Kidney glomerular epithelial cell (primary cell): ENCODE measurements around the gene CES4A.
"Not testable (repeated sequence)": the region's sequence is repeated elsewhere in the genome, so short reads cannot be mapped to it uniquely, and the experiment has no call there.

ENCODE experiments used
- DNase-seq: peaks from one replicate; lab custom pipeline; 2025; lab: John Stamatoyannopoulos, UW

Gene CES4A

DNA sequence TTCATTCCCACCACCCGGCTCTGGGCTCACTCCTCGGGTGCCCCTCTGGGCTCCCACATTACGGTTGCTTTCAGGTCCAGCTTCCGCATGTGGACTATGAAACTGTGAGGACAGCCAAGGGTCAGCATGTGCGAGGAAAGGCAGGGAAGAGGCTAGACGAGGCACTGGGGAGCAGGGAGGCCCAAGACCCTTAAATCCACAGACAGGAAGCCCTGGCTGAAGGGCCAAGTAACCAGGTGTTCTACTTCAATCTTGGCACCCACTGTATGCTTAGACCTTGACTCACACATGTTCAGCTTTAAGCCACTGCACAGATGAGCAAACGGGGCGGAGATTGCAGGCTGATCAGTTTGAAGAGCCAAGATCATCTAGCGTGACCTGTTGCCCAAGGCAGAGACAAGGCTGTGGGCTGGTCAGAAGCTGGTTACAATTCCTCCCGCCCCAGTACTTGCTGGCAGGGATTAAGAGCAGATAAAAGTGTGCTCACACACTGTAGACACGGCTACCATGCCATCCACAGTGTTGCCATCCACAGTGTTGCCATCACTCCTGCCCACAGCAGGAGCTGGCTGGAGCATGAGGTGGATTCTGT is at the start of gene CES4A:
CES4A (plus strand) TSS at position 393 of the 592 bp plus-strand sequence; CDS start at position 577, 184 bp downstream.
- peak; percentile 85 for DNase-seq

DNA sequence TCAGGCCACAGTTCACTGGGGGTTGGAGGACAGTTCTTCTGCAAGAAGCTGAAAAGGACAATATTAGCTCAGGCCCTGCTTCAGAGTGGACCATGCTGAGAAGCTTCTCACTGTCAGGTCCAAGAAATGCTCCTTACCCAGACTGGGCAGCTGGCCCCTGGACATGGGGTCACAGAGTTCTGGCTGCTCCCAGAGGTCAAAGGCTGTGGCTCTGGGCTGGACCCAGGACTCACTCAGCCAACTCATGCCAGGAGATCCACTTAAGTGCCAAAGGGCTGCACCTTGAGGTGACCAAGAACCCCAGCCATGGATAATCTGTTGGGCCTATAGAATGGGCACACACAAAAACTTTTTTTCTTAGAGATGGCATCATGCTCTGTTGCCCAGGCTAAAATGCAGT is 49.0 kb upstream of the CES4A start:
- no peak for DNase-seq

DNA sequence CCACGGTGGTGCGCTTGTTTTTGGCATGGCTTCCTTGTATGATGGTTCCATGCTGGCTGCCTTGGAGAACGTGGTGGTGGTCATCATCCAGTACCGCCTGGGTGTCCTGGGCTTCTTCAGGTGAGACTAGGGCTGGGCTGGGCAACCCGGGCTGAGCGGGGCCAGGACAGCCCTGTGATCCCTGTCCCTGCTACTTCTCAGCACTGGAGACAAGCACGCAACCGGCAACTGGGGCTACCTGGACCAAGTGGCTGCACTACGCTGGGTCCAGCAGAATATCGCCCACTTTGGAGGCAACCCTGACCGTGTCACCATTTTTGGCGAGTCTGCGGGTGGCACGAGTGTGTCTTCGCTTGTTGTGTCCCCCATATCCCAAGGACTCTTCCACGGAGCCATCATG is 48.2 kb upstream of the CES4A start:
- DNase-seq = no peak

DNA sequence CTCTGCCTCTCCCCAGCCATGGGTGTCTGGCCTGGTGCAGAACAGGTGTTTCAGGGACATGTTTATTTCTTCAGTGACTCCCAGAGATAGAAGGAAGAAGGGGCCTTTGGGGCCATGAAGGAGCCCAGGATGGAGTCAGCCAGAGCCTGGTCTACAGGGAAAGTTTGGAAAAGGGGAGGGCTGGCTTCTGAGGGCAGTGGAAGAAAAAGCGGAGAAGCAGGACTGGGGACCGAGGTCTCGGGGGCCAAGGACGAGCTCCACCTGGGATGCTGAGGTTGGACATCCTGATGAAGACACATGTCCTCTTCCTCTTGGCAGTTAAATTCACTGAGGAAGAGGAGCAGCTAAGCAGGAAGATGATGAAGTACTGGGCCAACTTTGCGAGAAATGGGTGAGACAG is 45.4 kb upstream of the CES4A start:
- DNase-seq = no peak

DNA sequence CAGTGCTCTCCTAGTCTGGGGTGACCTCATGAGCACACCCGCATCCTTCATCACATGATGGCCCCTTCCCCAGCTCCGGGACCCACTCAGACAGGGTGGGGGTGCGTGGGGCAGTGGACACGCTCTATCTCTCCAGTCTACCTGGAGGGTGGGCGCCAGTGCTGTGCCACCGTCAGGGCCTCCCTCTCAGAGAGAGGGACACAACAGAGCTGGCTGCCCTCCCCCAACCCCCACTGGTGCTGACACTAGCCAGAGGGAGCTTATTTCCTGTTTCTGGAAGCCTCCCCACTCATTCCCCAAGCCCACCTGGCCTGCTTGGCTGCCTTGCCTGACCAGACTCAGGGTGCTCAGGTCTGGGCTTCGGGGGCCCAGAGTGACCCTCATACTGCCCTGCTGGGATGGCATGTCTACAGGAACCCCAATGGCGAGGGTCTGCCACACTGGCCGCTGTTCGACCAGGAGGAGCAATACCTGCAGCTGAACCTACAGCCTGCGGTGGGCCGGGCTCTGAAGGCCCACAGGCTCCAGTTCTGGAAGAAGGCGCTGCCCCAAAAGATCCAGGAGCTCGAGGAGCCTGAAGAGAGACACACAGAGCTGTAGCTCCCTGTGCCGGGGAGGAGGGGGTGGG is 44.8 kb upstream of the CES4A start:
- no peak for DNase-seq

DNA sequence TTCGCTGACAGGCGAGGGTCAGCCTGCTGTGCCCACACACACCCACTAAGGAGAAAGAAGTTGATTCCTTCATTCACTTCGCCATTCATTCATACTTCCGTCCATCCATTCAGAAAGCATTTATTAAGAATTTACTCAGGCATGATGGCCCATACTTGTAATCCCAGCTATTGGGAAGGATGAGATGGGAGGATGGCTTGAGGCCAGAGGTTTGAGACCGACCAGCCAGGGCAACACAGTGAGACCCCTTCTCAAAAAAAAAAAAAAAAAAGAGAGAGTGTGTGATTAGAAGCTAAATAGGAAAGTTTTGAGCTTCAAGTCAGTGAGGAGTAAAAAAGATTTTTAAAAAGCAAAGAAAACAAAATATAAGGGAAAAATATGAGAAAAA is 44.3 kb upstream of the CES4A start:
- no peak for DNase-seq

DNA sequence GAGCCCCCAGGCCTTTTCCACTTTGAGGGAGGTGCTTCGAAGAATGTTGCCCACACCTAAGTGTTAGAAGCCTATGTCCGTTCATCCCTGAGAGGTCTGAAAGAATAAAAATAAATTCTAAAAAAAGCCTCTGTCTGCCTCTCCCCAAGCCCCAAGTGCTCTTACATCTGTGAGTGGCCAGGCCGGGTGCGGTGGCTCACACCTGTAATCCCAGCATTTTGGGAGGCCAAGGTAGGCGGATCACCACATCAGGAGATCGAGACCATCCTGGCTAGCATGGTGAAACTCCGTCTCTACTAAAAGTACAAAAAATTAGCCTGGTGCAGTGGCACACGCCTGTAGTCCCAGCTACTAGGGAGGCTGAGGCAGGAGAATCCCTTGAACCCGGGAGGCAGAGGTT is 43.4 kb upstream of the CES4A start:
- DNase-seq = not testable (repeated sequence)

DNA sequence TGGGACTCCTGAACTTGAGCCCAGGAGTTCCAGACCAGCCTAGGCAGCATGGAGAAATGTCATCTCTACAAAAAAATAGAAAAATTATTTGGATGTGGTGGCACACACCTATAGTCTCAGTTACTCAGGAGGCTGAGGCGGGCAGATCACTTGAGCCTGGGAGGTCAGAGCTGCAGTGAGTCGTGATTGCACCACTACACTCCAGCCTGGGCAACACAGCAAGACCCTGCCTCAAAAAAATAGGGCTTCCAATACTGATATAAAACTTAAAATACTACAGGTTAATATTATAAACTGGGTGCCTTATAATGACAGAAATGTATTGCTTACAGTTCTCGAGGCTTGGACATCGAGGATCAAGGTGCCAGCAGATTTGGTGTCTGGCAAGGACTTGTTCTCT is 42.5 kb upstream of the CES4A start:
- no peak for DNase-seq

DNA sequence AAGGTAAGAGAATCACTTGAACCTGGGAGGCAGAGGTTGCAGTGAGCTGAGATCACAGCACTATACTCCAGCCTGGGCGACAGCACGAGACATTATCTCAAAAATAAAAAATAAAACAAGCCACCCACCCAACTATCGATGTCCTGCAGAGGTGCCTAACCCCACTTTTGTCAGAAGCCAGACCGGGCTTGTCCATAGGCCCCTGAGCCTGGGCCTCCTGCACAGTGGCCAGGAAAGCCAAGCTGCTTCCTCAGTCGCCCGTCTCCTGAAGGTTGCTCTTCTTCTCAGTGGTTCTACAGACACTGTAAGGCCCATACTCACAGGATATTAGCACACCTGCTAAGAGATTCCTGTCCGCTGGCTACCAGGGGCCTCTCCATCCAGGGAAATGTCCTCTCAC is 41.8 kb upstream of the CES4A start:
- no peak for DNase-seq

DNA sequence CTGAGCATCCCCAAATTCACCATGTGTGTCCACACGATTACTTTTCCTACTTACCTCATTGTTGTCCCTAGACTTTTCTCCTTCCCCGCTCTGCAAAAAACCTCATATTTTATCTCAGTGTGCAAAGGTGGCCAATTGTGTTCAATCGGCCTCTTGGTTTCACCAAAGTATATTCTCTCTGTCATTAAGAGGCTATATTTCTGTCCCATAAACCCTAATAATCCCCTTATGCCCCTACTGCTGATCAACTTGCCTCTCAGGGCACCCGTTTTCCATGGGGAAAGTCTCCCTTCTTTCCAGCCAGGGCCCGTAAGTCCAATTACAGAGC is 41.5 kb upstream of the CES4A start:
- no peak for DNase-seq

DNA sequence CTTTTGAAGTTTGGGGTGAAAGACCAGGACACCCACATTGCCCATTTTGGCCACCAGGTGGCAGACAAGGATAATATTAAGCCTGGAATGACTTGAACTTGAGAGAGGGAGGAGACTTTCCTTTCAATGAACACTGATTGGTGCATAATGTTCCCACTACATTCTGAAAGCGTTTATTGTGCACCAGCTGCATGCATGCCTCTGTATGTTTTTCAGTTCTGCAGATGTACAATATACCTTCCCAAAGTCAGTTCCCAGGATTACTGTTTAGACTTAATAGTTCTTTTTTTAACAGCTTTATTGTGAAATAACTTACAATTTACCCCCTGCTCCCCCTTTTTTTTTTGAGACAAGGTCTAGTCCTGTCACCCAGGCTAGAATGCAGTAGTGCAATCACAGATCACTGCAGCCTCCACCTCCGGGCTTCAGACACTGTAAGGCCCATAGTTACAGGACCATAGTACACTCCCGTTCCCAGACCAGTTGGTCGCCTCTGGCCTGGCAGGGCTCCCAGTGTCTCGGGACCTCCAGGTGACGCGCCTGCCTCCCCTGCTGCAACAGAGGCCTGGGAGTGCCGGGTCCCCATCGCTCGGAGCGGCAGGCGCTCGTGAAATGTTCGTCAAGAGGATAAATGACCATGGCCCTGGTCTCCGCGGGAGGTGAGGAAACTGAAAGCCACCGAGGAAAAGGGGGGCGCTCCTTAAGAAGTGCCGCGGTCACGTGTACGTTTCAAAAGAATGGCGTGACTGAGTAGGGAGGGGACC is 40.9 kb upstream of the CES4A start:
- DNase-seq = peak; percentile 59

DNA sequence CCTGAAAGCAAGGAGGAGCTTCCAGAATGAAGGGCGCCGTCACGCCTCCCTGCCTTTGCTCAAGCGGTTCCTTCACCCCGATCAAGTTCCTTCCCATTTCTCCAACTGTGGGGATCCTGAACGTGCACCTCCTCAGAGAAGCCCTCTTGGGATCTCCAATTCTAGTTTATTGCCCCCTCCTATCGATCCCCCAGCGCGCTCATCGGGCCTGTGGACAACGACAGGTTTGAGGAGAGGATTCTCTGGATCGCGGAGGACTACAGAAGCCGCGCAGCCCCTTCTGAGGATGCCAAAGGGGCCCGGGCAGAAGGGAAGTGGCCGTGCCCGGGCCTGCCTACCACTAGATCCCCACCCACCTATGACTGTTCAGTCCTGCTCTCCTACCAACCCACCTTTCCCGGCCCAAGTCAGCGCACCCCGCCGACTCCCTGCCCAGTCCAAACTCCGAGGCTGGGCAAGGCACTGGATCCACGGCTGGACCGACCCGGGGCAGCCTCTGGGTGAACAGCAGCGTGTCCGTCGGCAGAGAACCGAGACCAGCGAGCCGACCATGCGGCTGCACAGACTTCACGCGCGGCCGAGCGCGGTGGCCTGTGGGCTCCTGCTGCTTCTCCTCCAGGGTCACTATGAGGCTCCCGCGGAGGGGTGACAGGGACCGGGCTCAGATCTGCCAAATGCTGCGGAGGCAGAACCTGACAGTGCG is 40.1 kb upstream of the CES4A start:
- DNase-seq = no peak

DNA sequence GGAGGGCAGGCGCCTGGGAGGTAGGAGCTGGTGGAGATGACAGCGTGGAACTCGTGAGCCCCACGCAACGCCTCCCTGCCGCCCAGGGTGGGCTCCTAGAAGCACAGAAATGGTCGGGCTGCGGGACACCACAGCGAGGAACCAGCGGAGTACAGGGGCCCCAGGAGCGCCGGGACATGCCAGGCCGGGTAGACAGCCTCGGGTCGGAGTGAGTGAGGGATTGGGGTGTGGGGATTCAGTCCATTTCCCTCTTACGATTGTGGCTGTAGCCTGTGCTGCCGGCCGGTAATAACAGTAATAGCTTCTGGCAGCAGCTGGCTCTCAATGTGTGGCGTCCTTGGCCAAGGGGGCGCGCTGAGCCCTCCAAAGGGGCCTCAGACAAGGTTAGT is 39.6 kb upstream of the CES4A start:
- no peak for DNase-seq

DNA sequence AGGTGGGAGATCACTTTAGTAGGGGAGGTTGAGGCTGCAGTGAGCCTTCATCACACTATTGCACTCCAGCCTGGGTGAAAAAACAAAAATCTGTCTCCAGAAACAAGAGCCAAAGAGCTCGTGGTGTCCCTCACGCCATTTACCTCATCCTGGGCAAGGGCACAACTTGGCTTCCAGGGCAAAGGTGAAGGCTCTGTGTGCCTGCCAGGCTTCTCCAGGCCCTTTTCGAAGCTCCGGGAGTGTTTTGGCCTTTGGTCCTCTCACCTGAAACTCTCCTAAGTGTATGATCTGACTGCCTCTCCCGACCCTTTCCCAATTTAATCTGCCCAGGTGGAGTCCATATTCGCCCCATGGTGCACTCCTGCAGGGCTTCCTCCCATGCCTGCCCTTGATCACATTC is 38.9 kb upstream of the CES4A start:
- no peak for DNase-seq

DNA sequence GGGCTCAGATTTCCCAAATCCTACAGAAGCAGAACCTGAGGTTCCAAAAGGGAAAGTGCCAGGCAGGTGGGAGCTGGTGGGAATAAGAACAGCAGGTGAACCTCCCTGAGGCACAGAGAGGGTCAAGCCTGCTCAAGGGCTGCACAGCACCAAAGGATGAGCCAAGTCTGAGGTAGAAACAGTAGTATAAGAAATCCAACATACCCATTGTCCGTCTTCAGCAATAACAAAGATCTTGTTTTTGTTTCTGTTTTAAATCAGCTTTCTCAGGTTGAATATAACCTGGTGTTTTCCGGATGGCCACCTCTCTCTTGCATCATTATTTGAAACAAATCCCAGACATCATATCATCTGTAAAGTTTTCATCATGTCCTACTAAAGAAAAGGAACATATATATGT is 38.0 kb upstream of the CES4A start:
- DNase-seq = no peak

DNA sequence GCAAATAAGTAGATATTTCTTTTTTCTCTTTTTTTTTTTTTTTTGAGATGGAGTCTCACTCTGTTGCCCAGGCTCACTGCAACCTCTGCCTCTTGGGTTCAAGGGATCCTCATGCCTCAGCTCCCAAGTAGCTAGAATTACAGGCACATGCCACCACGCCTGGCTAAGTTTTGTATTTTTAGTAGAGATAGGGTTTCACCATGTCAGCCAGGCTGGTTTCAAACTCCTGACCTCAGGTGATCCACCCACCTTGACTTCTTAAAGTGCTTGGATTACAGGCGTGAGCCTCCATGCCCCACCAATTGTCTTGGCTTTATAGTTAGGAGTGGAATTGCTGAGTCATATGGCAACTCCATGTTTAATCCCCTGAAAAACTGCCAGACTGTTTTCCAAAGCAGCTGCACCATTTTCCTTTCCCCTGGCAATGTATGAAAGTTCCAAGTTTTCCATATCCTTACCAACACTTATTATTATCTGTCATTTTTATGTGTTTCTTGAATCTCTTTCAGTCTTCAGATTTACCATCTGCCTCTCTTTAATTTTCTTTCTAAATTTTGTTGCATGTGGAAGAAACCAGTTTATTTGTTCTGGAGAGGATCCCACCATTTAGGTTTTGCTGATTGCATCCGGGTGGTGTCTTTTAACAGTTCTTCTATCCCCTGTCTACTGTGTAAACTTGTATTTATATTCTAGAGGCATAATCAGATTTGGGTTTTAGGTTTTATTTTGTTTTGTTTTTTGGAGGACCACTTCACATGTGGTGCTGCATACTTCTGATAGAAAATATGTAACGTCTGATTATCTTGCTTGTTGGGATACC is 37.2 kb upstream of the CES4A start:
- DNase-seq = no peak

DNA sequence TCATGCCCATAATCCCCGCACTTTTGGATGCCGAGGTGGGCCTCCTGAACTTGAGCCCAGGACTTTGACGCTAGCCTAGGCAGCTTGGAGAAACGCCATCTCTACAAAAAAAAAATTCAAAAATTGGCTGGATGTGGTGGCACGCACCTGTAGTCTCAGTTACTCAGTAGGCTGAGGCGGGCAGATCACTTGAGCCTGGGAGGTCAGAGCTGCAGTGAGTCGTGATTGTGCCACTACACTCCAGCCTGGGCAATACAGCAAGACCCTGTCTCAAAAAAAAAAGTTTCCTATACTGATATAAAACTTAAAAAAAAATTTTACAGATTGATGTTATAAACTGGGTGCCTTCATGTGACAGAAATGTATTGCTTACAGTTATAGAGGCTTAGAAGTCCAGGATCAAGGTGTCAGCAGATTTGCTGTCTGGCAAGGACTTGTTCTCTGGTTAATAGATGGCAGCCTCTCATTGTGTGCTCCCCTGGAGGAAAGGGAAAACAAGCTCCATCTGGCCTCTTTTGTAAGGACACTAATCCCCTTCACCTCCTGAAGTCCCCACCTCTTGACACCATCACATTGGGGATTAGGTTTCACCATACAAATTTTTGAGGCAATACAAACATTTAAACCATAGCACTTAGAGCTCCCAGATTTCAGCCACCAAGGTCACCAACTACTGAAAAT is 35.8 kb upstream of the CES4A start:
- no peak for DNase-seq

DNA sequence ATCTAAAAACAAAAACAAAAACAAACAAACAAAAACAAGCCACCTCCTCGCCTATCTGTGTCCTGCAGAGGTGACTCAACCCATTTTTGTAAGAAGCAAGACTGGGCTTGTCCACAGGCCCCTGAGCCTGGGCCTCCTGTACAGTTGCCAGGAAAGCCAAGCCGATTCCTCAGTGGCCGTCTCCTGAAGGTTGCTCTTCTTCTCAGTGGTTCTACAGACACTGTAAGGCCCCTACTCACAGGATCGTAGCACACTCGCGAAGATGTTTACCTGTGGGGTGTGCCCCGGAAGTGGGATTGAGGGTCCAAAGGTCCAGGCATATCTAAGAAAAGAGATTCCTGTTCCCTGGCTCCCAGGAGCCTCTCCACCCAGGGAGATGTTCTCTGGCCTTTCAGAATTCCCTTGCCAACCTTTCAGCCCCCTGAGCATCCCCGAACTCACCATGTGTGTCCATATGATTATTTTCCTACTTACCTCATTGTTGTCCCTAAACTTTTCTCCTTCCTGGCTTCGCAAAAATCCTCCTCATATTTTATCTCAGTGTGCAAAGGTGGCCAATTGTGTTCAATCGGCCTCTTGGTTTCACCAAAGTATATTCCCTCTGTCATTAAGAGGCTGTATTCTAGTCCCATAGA is 34.8 kb upstream of the CES4A start:
- DNase-seq = no peak

DNA sequence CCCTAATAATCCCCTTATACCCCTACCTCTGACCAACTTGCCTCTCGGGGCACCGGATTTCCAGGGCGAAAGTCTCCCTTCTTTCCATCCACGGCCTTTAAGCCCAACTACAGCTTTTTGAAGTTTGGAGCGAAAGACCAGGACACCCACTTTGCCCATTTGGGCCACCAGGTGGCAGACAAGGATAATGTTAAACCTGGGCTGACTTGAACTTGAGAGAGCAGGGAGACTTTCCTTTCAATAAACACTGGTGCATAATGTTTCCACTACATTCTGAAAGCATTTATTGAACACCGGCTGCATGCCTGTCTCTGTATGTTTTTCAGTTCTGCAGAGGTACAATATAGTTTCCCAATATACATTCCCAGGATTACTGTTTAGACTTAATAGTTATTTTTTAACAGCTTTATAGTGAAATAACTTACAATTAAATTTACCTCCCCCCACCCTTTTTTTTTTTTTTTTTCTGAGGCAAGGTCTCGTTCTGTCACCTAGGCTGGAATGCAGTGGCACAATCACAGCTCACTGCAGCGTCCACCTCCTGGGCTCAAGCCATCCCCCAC is 34.2 kb upstream of the CES4A start:
- peak; percentile 69 for DNase-seq

DNA sequence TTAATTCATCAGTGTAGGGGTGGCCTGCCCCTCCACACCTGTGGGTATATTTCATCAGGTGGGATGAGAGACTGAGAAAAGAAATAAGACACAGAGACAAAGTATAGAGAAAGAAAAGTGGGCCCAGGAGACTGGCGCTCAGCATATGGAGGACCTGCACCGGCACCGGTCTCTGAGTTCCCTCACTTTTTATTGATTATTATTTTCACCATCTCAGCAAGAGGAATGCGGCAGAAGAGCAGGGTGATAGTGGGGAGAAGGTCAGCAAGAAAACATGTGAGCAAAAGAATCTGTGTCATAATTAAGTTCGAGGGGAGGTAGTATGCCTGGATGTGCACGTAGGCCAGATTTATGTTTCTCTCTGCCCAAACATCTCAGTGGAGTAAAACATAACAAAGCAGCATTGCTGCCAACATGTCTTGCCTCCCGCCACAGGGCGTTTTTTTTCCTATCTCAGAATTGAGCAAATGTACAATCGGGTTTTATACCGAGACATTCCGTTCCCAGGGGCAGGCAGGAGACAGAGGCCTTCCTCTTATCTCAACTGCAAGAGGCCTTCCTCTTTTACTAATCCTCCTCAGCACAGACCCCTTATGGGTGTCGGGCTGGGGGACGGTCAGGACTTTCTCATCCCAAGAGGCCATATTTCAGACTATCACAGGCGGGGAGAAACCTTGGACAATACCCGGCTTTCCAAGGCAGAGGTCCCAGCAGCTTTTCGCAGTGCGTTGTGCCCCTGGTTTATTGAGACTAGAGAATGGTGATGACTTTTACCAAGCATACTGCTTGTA is 32.8 kb upstream of the CES4A start:
- DNase-seq = not testable (repeated sequence)
